Activated CD4-positive, alpha-beta T cell treated with anti-CD3 and anti-CD28 coated beads, Interleukin-2, amount 10 ng/mL, durations not matched to agents 24 days and 14 days (primary cell): Measurements from ENCODE around the gene DCK. TPM values are rescaled to one million over a fixed set of nuclear protein-coding genes. Genes with fewer than 3 reads are reported as not detected.
A peak's percentile ranks its signal among the peaks of the same experiment; 100 is the strongest.
"Not testable (repeated sequence)": the region's sequence is repeated elsewhere in the genome, so short reads cannot be mapped to it uniquely, and the experiment has no call there.

Experiments used
- DNase-seq: peaks from one replicate; pipeline ENCODE4 v3.0.0; 2022
- H3K27ac Mint-ChIP-seq: one replicate; pipeline ENCODE4 v1.8.0; 2022; ENCODE audit warnings: mild to moderate bottlenecking, mixed read lengths
- H3K27me3 Mint-ChIP-seq: one replicate; pipeline ENCODE4 v1.8.0; 2022; ENCODE audit warnings: mixed read lengths
- H3K36me3 Mint-ChIP-seq: one replicate; pipeline ENCODE4 v1.8.0; 2022; ENCODE audit warnings: low read depth, mild to moderate bottlenecking, mixed read lengths
- H3K4me1 Mint-ChIP-seq: one replicate; pipeline ENCODE4 v1.8.0; 2021; ENCODE audit warnings: mixed read lengths
- H3K4me3 Mint-ChIP-seq: one replicate; pipeline ENCODE4 v1.8.0; 2022; ENCODE audit warnings: mild to moderate bottlenecking, moderate library complexity, mixed read lengths
- H3K9me3 Mint-ChIP-seq: one replicate; pipeline ENCODE4 v1.8.0; 2021; ENCODE audit warnings: mixed read lengths
- intact Hi-C: fragments of 100-400 bp; cut with micrococcal nuclease; formaldehyde crosslinking; loops from one replicate; pipeline ENCODE4 v1.15.1; 2023
- total RNA-seq: library from RNA; stranded (reverse); gene quantifications from 2 replicates; pipeline ENCODE4 v1.2.3, GENCODE V29; 2022

Gene DCK
- total RNA-seq, 1 donor from 2014 or later = 37.0 TPM

DNA sequence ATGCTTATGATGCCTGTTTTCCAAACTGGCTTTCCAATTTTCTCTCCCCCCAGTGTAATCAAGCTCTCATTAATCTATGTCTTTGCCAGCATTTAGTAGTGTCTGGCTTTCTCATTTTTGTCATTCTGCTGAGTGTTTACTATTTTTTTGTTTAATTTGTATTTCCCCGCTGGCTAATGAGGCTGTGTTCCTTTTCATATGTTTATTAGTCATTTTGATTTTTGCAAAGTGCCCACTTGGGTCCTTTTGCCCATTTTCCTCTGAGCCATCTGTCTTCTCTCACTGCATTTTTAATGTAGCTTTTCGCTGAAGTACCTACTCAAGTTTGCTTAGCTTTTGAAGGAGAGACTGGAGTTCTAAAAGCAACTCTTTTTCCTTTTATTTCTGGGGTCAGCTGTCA, 14.7 kb downstream of the DCK start:
- H3K4me1 Mint-ChIP-seq = peaks cover 56% of the 10 kb centered on the region
- intact Hi-C loops = loop anchor here (2.0 to 10.0 kb wide), 3 partner anchors 301 to 393 kb away; no protein-coding TSS in a partner anchor
- no peak for DNase-seq
- H3K27ac Mint-ChIP-seq = no peak overlapping the region
- H3K4me3 Mint-ChIP-seq = peak overlapping the region; percentile 1
- peaks cover 4% of the 10 kb centered on the region for H3K9me3 Mint-ChIP-seq
- H3K27me3 Mint-ChIP-seq = no peaks in the 10 kb centered on the region
- H3K36me3 Mint-ChIP-seq = peaks cover 24% of the 10 kb centered on the region

DNA sequence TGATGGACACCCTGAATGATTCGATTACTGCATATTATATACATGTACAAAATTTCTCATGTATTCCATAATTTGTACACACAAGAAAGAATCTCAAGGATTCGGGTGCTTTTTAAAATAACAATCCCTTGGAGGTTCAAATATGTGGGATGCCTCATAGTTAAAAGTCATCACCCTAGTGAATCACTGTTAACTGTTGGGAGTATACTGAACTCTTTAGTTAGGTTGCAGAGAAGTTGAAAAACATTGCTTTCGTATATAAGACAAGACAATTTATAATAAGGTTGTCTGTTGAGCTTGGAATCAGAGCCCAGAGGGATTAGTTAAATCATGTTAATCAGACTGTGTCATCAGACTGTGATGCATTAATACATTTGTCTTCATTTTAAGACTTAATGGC, 15.6 kb downstream of the DCK start:
- no peak overlapping the region for H3K4me3 Mint-ChIP-seq
- peaks cover 26% of the 10 kb centered on the region for H3K36me3 Mint-ChIP-seq
- intact Hi-C loops = loop anchor here (2.0 to 10.0 kb wide), 3 partner anchors 302 to 394 kb away; no protein-coding TSS in a partner anchor
- DNase-seq = peak; percentile 23
- H3K4me1 Mint-ChIP-seq = peaks cover 49% of the 10 kb centered on the region
- H3K27ac Mint-ChIP-seq = no peak overlapping the region
- peaks cover 11% of the 10 kb centered on the region for H3K9me3 Mint-ChIP-seq
- H3K27me3 Mint-ChIP-seq = no peaks in the 10 kb centered on the region

DNA sequence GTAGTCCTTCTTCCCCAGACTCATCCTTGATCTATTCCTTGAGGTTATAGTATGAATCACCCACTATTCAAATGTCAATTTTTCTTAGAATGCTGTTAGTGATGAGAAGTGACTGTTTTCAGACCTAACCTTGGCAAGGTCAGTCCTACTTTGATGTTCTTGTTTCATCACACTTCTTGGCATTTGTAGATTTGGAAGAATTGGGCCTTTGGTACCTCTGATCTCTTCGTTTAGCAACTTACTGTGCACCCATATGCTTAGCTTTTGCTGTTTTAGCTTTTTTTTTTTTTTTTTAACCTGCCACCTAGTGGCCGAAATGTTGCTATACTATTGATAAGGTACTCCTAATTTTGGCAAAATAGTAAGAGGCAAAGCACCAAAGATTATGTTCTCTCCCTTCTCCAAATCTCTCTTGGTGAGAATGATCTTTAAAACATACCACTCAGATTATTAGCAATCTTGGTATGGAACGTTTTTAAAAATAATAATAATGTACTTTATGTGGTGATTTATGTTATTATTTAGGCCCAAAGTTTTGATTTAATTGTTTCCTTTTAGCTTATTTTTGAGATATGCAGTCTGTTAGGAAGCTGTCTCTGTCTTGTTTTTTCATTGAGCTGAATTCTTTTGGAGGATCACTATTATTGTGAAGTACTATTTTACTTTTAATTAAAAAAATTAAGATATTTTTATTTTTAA, 16.6 kb downstream of the DCK start:
- peaks cover 40% of the 10 kb centered on the region for H3K4me1 Mint-ChIP-seq
- DNase-seq = peak; percentile 81
- peak overlapping the region; percentile 83 for H3K27ac Mint-ChIP-seq
- intact Hi-C loops = loop anchor here (2.0 to 10.0 kb wide), 3 partner anchors 303 to 395 kb away; no protein-coding TSS in a partner anchor
- H3K27me3 Mint-ChIP-seq = no peaks in the 10 kb centered on the region
- H3K36me3 Mint-ChIP-seq = peaks cover 33% of the 10 kb centered on the region
- H3K9me3 Mint-ChIP-seq = peaks cover 12% of the 10 kb centered on the region
- peak overlapping the region; percentile 3 for H3K4me3 Mint-ChIP-seq

DNA sequence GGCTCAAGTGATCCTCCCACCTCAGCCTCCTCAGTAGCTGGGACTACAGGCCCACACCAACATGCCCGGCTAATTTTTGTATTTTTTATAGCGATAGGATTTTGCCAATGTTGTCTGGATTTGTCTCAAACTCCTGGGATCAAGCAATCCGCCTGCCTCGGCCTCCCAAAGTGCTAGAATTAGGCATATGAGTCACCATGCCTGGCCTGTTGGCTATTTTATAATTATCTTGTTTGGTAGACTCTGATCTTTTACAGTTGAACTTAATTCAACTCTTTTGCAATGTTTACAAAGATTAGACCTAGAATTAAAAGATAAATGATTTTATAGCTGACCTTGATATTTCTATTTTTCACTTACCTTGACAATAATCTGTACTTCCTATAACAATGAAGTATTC, 18.0 kb downstream of the DCK start:
- H3K27ac Mint-ChIP-seq = no peak overlapping the region
- H3K9me3 Mint-ChIP-seq = peaks cover 17% of the 10 kb centered on the region
- peaks cover 35% of the 10 kb centered on the region for H3K4me1 Mint-ChIP-seq
- peaks cover 45% of the 10 kb centered on the region for H3K36me3 Mint-ChIP-seq
- no peaks in the 10 kb centered on the region for H3K27me3 Mint-ChIP-seq
- intact Hi-C loops = no loop called here
- no peak overlapping the region for H3K4me3 Mint-ChIP-seq
- no peak for DNase-seq

DNA sequence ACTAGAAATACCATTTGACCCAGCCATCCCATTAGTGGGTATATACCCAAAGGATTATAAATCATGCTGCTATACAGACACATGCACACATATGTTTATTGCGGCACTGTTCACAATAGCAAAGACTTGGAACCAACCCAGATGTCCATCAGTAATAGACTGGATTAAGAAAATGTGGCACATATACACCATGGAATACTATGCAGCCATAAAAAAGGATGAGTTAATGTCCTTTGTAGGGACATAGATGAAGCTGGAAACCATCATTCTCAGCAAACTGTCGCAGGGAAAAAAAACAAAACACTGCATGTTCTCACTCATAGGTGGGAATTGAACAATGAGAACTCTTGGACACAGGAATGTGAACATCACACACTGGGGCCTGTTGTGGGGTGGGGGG, 23.9 kb downstream of the DCK start:
- H3K36me3 Mint-ChIP-seq = peaks cover 52% of the 10 kb centered on the region
- intact Hi-C loops = not testable (repeated sequence)

DNA sequence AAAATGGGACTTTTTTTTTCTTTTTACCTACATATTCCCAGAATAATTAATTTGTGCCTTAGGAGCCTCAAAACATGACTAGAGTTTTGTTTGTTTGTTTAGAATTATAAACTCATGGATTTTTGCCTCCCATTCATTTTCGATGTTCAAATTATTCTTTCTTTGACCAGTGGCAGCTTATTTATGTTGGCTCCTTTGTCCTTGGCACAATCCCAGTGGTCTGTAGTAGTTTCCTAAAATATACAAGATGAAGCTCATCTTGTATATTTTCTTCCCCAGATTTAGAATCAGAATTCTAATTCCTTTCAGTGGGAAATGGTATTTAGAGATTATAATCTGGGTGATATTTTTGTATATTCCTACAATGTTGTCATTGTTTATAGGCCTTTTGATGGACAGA, 27.2 kb downstream of the DCK start:
- no peak for DNase-seq
- Mint-ChIP-seq H3K36me3 (peaks cover 44% of the 10 kb centered on the region), H3K4me1 (peaks cover 14% of the 10 kb centered on the region), H3K9me3 (peaks cover 5% of the 10 kb centered on the region), H3K4me3 (no peak overlapping the region), H3K27me3 (no peaks in the 10 kb centered on the region), H3K27ac (no peak overlapping the region)
- intact Hi-C loops = no loop called here

More for the DNA sequence above, 23.9 kb downstream of the DCK start:
- not testable (repeated sequence) for H3K27ac Mint-ChIP-seq, DNase-seq, H3K27me3 Mint-ChIP-seq, H3K4me3 Mint-ChIP-seq, H3K4me1 Mint-ChIP-seq
- H3K9me3 Mint-ChIP-seq = peaks cover 17% of the 10 kb centered on the region

DNA sequence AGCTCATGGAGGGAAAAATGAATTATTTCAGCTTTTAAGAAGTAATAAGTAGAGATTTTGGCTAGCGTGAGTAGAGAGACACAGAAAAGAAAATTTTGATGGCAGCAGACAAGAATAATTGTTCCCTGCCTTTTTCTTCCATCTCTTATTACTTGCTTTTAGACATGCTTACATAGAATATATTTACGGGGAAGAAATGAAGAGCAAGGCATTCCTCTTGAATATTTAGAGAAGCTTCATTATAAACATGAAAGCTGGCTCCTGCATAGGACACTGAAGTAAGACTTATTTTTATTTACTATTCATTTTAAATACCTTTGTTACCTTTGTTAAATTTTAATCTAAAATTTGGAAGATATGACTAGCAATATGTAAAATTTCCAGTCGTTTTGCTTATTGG, 32.2 kb downstream of the DCK start:
- DNase-seq = no peak
- intact Hi-C loops = no loop called here
- Mint-ChIP-seq H3K36me3 (peaks cover 45% of the 10 kb centered on the region), H3K27ac (no peak overlapping the region), H3K9me3 (no peaks in the 10 kb centered on the region), H3K4me3 (no peak overlapping the region), H3K27me3 (no peaks in the 10 kb centered on the region), H3K4me1 (peaks cover 7% of the 10 kb centered on the region)

DNA sequence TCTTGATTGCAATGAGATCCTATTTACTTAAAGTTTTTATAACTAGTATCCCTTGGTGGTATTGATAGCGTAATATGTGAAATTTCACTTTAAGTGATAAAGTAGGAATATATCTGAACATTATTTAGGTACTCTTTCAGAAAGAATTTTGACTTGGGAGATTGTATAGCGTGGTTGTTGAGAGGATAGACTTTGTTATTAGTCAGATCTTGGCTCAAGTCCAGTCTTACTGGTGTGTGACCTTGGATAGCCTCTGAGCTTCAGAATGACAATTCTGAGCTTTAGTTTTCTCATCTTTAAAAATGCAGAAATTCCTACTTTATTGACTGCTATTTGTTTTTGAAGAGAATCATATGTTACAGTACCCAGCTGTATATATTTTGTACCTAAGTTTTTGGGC, 32.6 kb downstream of the DCK start:
- no peaks in the 10 kb centered on the region for H3K9me3 Mint-ChIP-seq
- intact Hi-C loops = no loop called here
- DNase-seq = no peak

DNA sequence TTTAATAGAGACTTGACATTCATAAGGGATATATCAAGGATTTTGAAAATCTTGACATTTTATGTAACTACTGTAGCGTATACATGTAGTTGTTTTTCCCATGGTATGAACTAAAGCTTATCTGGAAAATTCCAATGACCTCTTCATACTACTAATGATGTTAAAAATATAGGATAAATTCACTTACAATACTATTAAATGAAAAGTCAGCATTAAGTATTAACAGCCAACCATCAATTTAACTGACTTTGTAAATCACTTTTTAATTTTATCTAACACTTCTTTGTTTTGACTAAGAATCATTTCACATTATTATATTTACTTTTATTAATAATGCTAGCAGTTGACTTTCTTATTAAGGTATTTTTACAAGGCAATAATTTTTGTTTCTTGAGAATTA, 34.2 kb downstream of the DCK start:
- Mint-ChIP-seq H3K36me3 (peaks cover 38% of the 10 kb centered on the region), H3K27ac (no peak overlapping the region), H3K4me1 (peaks cover 7% of the 10 kb centered on the region), H3K27me3 (no peaks in the 10 kb centered on the region), H3K9me3 (no peaks in the 10 kb centered on the region), H3K4me3 (no peak overlapping the region)
- DNase-seq = no peak
- intact Hi-C loops = no loop called here

More for the DNA sequence above, 32.6 kb downstream of the DCK start:
- Mint-ChIP-seq H3K27me3 (no peaks in the 10 kb centered on the region), H3K27ac (no peak overlapping the region), H3K36me3 (peaks cover 45% of the 10 kb centered on the region), H3K4me1 (peaks cover 7% of the 10 kb centered on the region), H3K4me3 (no peak overlapping the region)

DNA sequence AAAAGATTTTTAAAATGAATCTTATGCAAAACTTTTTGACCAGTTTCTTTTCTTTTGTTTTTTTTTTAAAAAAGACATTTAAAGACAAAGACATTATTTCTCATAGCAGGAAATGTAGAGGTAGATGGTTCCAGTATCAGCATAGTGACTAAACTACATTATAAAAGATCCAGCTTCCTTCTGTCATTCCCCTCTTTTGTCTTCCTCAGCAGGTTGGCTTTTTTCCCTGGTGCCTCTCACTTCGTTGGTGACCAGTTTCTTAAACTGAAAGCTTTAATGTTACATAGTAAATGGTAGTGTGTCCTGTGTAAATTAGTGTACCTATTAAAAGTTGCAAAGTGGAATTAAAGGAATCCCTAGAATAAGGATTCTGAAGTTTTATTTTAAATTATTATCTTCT, 36.1 kb downstream of the DCK start:
- no peak for DNase-seq
- H3K4me1 Mint-ChIP-seq = no peaks in the 10 kb centered on the region
- H3K36me3 Mint-ChIP-seq = peaks cover 25% of the 10 kb centered on the region
- H3K27ac Mint-ChIP-seq = no peak overlapping the region
- no peak overlapping the region for H3K4me3 Mint-ChIP-seq
- intact Hi-C loops = no loop called here
- H3K27me3 Mint-ChIP-seq = no peaks in the 10 kb centered on the region
- no peaks in the 10 kb centered on the region for H3K9me3 Mint-ChIP-seq

DNA sequence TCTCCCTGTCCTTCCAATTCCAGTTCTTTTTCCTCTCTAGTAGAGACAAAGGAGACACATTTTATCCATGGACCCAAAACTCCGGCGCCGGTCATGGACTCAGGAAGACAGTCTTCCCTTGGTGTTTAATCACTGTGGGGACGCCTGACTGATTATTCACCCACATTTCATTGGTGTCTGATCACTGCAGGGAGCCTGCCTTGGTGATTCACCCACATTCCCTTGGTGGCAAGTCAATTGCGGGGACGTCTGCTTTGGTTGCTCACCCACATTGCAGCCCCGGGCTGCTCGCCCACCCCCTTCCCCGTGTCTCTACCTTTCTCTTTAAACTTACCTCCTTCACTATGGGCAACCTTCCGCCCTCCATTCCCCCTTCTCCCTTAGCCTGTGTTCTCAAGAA, 38.7 kb downstream of the DCK start:
- Mint-ChIP-seq H3K27ac (peak overlapping the region; percentile 1), H3K36me3 (peaks cover 12% of the 10 kb centered on the region)
- H3K27me3 Mint-ChIP-seq, H3K4me3 Mint-ChIP-seq, H3K9me3 Mint-ChIP-seq, H3K4me1 Mint-ChIP-seq, intact Hi-C loops, DNase-seq: not testable (repeated sequence)

DNA sequence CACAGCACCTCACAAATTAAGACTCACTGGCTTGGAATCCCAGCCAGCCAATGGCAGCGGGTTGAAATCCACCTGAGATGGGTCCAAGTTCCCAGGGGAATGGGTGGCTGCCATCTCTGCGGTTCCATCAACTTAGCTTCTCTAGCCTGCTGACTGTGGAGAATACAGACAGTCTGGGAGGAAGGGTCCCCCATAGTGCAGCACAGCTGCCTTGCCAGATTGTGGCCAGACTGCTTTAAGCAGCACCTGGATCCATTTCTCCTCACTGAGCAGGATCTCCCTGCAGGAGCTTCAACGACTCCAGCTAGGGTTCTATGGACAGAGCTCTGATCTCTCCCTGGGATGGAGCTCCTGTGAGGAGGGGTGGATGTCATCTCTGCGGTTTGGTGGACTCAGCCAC, 51.8 kb downstream of the DCK start:
- intact Hi-C loops = no loop called here
- H3K36me3 Mint-ChIP-seq = peaks cover 31% of the 10 kb centered on the region

DNA sequence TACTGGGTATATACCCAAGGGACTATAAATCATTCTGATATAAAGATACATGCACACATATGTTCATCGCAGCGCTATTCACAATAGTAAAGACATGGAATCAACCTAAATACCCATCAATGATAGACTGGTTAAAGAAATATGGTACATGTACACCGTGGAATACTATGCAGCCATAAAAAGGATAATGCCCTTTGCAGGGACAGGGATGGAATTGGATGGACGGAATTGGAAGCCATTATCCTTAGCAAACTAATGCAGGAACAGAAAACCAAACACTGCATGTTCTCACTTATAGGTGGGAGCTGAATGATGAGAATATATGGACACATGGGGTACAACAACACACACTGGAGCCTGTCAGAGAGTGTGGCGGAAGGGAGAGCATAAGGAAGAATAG, 55.9 kb downstream of the DCK start:
- Mint-ChIP-seq H3K36me3 (peaks cover 2% of the 10 kb centered on the region), H3K4me3 (no peak overlapping the region), H3K9me3 (no peaks in the 10 kb centered on the region), H3K27me3 (no peaks in the 10 kb centered on the region), H3K4me1 (no peaks in the 10 kb centered on the region), H3K27ac (no peak overlapping the region)
- intact Hi-C loops = no loop called here
- no peak for DNase-seq

More for the DNA sequence above, 51.8 kb downstream of the DCK start:
- peaks cover 3% of the 10 kb centered on the region for H3K4me1 Mint-ChIP-seq
- no peak overlapping the region for H3K27ac Mint-ChIP-seq
- no peak for DNase-seq
- H3K27me3 Mint-ChIP-seq = no peaks in the 10 kb centered on the region
- no peaks in the 10 kb centered on the region for H3K9me3 Mint-ChIP-seq
- no peak overlapping the region for H3K4me3 Mint-ChIP-seq

DNA sequence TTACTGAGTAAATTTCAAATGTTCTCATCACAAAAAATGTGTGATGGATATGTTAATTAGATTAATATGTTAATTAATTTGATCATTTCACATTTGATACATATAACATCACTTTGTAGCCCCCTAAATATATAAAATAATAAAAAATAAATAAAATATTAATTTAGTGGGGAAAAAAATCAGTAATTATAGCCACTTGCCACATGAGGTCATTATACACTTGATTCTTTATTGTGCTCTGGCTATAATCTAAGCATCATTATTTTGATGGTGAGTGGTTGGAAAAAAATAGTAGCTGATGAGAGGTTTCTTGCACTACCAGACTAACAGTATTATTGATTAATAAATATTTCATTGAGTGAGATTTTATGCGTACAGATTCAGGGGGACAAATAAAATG, 57.4 kb downstream of the DCK start:
- DNase-seq = no peak
- H3K4me3 Mint-ChIP-seq = no peak overlapping the region
- H3K9me3 Mint-ChIP-seq = no peaks in the 10 kb centered on the region
- H3K36me3 Mint-ChIP-seq = no peaks in the 10 kb centered on the region
- H3K27ac Mint-ChIP-seq = no peak overlapping the region
- intact Hi-C loops = no loop called here
- no peaks in the 10 kb centered on the region for H3K27me3 Mint-ChIP-seq
- H3K4me1 Mint-ChIP-seq = no peaks in the 10 kb centered on the region

DNA sequence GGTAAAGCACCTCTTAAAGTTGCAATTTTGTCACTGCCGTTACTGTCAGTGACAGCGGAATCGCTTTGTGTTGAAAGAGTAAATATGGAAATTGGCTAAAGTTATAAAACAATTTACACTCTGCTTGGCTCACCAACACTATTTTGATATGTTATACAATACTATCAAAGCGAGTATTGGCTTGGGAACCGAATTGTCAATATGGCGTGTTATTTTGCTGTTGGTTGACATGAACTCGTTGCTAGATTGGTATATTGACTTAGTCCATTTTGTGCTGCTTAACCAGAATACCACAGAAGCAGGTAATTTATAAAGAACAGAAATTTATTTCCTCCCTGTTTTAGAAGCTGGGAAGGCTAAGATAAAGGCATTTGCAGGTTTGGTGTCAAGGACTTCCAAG, 58.6 kb downstream of the DCK start:
- no peaks in the 10 kb centered on the region for H3K4me1 Mint-ChIP-seq
- no peaks in the 10 kb centered on the region for H3K9me3 Mint-ChIP-seq
- H3K27ac Mint-ChIP-seq = no peak overlapping the region
- no peaks in the 10 kb centered on the region for H3K36me3 Mint-ChIP-seq
- DNase-seq = no peak
- intact Hi-C loops = no loop called here
- H3K4me3 Mint-ChIP-seq = no peak overlapping the region
- H3K27me3 Mint-ChIP-seq = no peaks in the 10 kb centered on the region
